ENCODE data around the gene ZNRF4.

DNA sequence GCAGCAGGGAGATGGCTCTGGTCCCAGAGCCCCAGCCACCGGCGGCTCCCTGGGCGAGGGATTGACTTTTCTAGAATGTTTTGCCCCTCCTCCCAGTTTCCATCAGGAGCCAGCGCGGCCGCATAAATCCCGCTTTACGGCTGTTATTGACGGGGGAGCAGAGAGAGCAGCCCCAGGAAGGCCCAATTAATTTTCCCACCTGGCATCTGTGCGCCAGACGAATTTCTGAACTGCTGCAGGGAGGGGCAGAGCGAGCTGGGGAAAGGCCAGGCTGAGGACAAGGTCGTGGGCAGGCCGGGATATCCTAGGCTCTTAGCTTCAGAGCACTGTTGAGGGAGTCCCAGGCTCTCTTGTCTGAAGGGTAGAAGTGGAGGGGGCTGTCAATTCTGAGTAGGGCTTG is 24.7 kb downstream of the ZNRF4 start:
- TF ChIP-seq, protein P1, sequence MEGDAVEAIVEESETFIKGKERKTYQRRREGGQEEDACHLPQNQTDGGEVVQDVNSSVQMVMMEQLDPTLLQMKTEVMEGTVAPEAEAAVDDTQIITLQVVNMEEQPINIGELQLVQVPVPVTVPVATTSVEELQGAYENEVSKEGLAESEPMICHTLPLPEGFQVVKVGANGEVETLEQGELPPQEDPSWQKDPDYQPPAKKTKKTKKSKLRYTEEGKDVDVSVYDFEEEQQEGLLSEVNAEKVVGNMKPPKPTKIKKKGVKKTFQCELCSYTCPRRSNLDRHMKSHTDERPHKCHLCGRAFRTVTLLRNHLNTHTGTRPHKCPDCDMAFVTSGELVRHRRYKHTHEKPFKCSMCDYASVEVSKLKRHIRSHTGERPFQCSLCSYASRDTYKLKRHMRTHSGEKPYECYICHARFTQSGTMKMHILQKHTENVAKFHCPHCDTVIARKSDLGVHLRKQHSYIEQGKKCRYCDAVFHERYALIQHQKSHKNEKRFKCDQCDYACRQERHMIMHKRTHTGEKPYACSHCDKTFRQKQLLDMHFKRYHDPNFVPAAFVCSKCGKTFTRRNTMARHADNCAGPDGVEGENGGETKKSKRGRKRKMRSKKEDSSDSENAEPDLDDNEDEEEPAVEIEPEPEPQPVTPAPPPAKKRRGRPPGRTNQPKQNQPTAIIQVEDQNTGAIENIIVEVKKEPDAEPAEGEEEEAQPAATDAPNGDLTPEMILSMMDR (IDR thresholded peaks at IDR 0.05; ENCODE audit: insufficient read depth, low read length, poor library complexity, severe bottlenecking): no peak
- no peak for TF ChIP-seq EZH2phosphoT487 (conservative IDR thresholded peaks at IDR 0.05; ENCODE audit: low read length)

Data from SU-DHL-6 (cell line).